GM23338 (cell line): ENCODE measurements around the gene EEPD1. TPM values are rescaled to one million over a fixed set of nuclear protein-coding genes. Genes with fewer than 3 reads are reported as not detected.

Source experiments
- ATAC-seq: fragments of 200-7000 bp; cut with Tn5 transposase; 3 replicates; pipeline ENCODE4 v1.9.1; 2020
- DNase-seq: peaks from one replicate; pipeline ENCODE4 v3.0.0-alpha.2; 2015; ENCODE audit warnings: low spot score
- H2AFZ ChIP-seq: fragments of 200-600 bp; sonication (generic); 2 replicates; pipeline ENCODE4 v1.8.0; 2016; ENCODE audit warnings: antibody characterized with exemption, mild to moderate bottlenecking, moderate library complexity
- H3F3A ChIP-seq: fragments of 200-600 bp; sonication (generic); replicated peaks from 2 replicates; pipeline ENCODE4 v1.8.0; 2017; ENCODE audit warnings: antibody characterized with exemption, mixed run types, low read depth
- H3K27ac ChIP-seq: fragments of 200-600 bp; sonication (generic); 2 replicates; pipeline ENCODE4 v1.6.1; 2016; ENCODE audit warnings: low read depth
- H3K27me3 ChIP-seq: fragments of 200-600 bp; sonication (generic); 2 replicates; pipeline ENCODE4 v1.8.0; 2016; ENCODE audit warnings: mild to moderate bottlenecking, mixed run types, moderate library complexity; ENCODE audit not compliant: insufficient read depth
- H3K36me3 ChIP-seq: fragments of 200-600 bp; sonication (generic); 2 replicates; pipeline ENCODE4 v1.8.0; 2016; ENCODE audit warnings: mild to moderate bottlenecking; ENCODE audit not compliant: insufficient read depth
- H3K4me1 ChIP-seq: fragments of 200-600 bp; sonication (generic); 2 replicates; pipeline ENCODE4 v1.8.0; 2016; ENCODE audit warnings: mild to moderate bottlenecking, moderate library complexity; ENCODE audit not compliant: insufficient read depth
- H3K4me2 ChIP-seq: fragments of 200-600 bp; sonication (generic); 2 replicates; pipeline ENCODE4 v1.7.1; 2017; ENCODE audit warnings: mixed run types
- H3K4me3 ChIP-seq: fragments of 200-600 bp; sonication (generic); 2 replicates; pipeline ENCODE4 v1.6.1; 2016; ENCODE audit warnings: mixed run types
- H3K79me2 ChIP-seq: fragments of 200-600 bp; sonication (generic); replicated peaks from 2 replicates; pipeline ENCODE4 v1.8.0; 2017; ENCODE audit warnings: mild to moderate bottlenecking; ENCODE audit not compliant: insufficient read depth
- H3K9me2 ChIP-seq: fragments of 200-600 bp; sonication (generic); 2 replicates; pipeline ENCODE4 v1.8.0; 2017; ENCODE audit not compliant: insufficient read depth
- H4K20me1 ChIP-seq: fragments of 200-600 bp; sonication (generic); replicated peaks from 2 replicates; pipeline ENCODE4 v1.8.0; 2017; ENCODE audit warnings: mild to moderate bottlenecking; ENCODE audit not compliant: insufficient read depth
- H3K27ac Mint-ChIP-seq: 2 replicates; pipeline ENCODE4 v1.8.0; 2020; ENCODE audit warnings: inconsistent platforms, mild to moderate bottlenecking, moderate library complexity, mixed read lengths
- H3K27me3 Mint-ChIP-seq: 3 replicates; pipeline ENCODE4 v1.8.0; 2022; ENCODE audit warnings: low read depth, mild to moderate bottlenecking, moderate library complexity, mixed read lengths, inconsistent platforms; ENCODE audit not compliant: insufficient read depth, poor library complexity
- H3K36me3 Mint-ChIP-seq: 3 replicates; pipeline ENCODE4 v1.8.0; 2021; ENCODE audit warnings: low read depth, mild to moderate bottlenecking, inconsistent platforms, moderate library complexity, mixed read lengths
- H3K4me1 Mint-ChIP-seq: 3 replicates; pipeline ENCODE4 v1.8.0; 2020; ENCODE audit warnings: mild to moderate bottlenecking, inconsistent platforms, mixed read lengths
- H3K4me3 Mint-ChIP-seq: 3 replicates; pipeline ENCODE4 v1.8.0; 2021; ENCODE audit warnings: moderate library complexity, mild to moderate bottlenecking, inconsistent platforms, mixed read lengths
- H3K9me3 Mint-ChIP-seq: 3 replicates; pipeline ENCODE4 v1.8.0; 2020; ENCODE audit warnings: moderate library complexity, mild to moderate bottlenecking, inconsistent platforms, mixed read lengths
- CREB1 ChIP-seq: fragments of 250-450 bp; sonication (Bioruptor Pico); IDR thresholded peaks from 2 replicates; pipeline ENCODE4 v1.5.0; 2020; ENCODE audit warnings: low read depth, mild to moderate bottlenecking, moderate library complexity
- CTCF ChIP-seq, 2 experiments: fragments of 200-600 bp in 1 of 2; sonication (generic) in 1 of 2; conservative IDR thresholded peaks; 2 replicates each; pipeline versions ENCODE4 v1.5.1 to v1.6.1; 2016 to 2017; ENCODE audit warnings: antibody characterized with exemption in 2 of 2, low read depth in 2 of 2, mild to moderate bottlenecking in 2 of 2, moderate library complexity in 1 of 2
- ETS1 ChIP-seq: IDR thresholded peaks from 2 replicates; pipeline ENCODE4 v1.6.1; 2016; ENCODE audit warnings: antibody characterized with exemption
- EZH2 ChIP-seq: fragments of 200-600 bp; sonication (generic); IDR thresholded peaks from one replicate; pipeline ENCODE4 v1.8.0; 2017; ENCODE audit warnings: antibody characterized with exemption, mild to moderate bottlenecking, low read depth; ENCODE audit not compliant: unreplicated experiment
- EZH2phosphoT487 ChIP-seq: fragments of 200-600 bp; sonication (generic); IDR thresholded peaks from one replicate; pipeline ENCODE4 v1.8.1; 2018; ENCODE audit warnings: antibody characterized with exemption; ENCODE audit not compliant: unreplicated experiment
- JUNB ChIP-seq: IDR thresholded peaks from one replicate; pipeline ENCODE4 v1.6.1; 2016; ENCODE audit warnings: antibody characterized with exemption; ENCODE audit not compliant: unreplicated experiment
- NANOG ChIP-seq: IDR thresholded peaks from 2 replicates; pipeline ENCODE4 v1.6.1; 2016; ENCODE audit warnings: antibody characterized with exemption, borderline replicate concordance
- POLR2AphosphoS5 ChIP-seq: IDR thresholded peaks from 2 replicates; pipeline ENCODE4 v1.6.1; 2016; ENCODE audit warnings: antibody characterized with exemption, low read depth
- REST ChIP-seq: IDR thresholded peaks from one replicate; pipeline ENCODE4 v1.6.1; 2018; ENCODE audit warnings: antibody characterized with exemption; ENCODE audit not compliant: unreplicated experiment
- STAT1 ChIP-seq: IDR thresholded peaks from one replicate; pipeline ENCODE4 v1.6.1; 2016; ENCODE audit warnings: antibody characterized with exemption; ENCODE audit not compliant: unreplicated experiment
- ZNF114 ChIP-seq: fragments of 250-450 bp; sonication (Bioruptor Pico); IDR thresholded peaks from 2 replicates; pipeline ENCODE4 v1.5.0; 2020; ENCODE audit warnings: mild to moderate bottlenecking, moderate library complexity
- ZNF331 ChIP-seq: fragments of 250-450 bp; sonication (Bioruptor Pico); IDR thresholded peaks from 2 replicates; pipeline ENCODE4 v1.5.0; 2020; ENCODE audit warnings: low read depth, mild to moderate bottlenecking, moderate library complexity
- ZNF462 ChIP-seq: fragments of 250-450 bp; sonication (Bioruptor Pico); IDR thresholded peaks from 2 replicates; pipeline ENCODE4 v1.5.0; 2020; ENCODE audit warnings: mild to moderate bottlenecking, moderate library complexity
- polyA plus RNA-seq: library from polyadenylated mRNA; unstranded; fragments of >200 nt; fragmentation: Nextera tagmentation; extraction: Ambion mirVana; gene quantifications from 2 replicates; pipeline ENCODE4 v1.2.1, GENCODE V29; 2016
- total RNA-seq: library from RNA; depleted of rRNA; stranded (reverse); fragments of >200 nt; shearing (Covaris generic); gene quantifications from 2 replicates; pipeline ENCODE4 v1.2.3, GENCODE V29; 2014

The EEPD1 gene
- total and polyA plus RNA-seq, 2 experiments from 2014 or later = 4.1 to 17.1 TPM

GRCh38 chr7:36182854-36183604 lies 30.0 kb downstream of the EEPD1 start:
- DNase-seq (no peak), ATAC-seq (peak; percentile 35; the same call in 2 of the 3 replicates)
- Histone ChIP-seq H3K36me3 (no peaks in the 10 kb centered on the region), H3K4me2 (no peak overlapping the region), H3K4me1 (no peaks in the 10 kb centered on the region), H3K27me3 (no peaks in the 10 kb centered on the region), H3K27ac (no peak overlapping the region; the same call in 1 of the 2 replicates), H3K79me2 (no peaks in the 10 kb centered on the region), H3K4me3 (no peak overlapping the region), H2AFZ (no peak overlapping the region), H4K20me1 (no peaks in the 10 kb centered on the region), H3F3A (no peaks in the 10 kb centered on the region), H3K9me2 (no peaks in the 10 kb centered on the region)
- Mint-ChIP-seq H3K4me3 (no peak overlapping the region), H3K27me3 (no peaks in the 10 kb centered on the region), H3K27ac (no peak overlapping the region), H3K4me1 (peaks cover 6% of the 10 kb centered on the region; the same call in 2 of the 3 replicates), H3K9me3 (no peaks in the 10 kb centered on the region), H3K36me3 (no peaks in the 10 kb centered on the region)
- TF ChIP-seq JUNB (no peak), EZH2 (no peak), STAT1 (no peak), ZNF114 (CRISPR knock-in tag) (no peak), EZH2phosphoT487 (no peak), ETS1 (no peak), NANOG (no peak), ZNF331 (CRISPR knock-in tag) (no peak), ZNF462 (CRISPR knock-in tag) (no peak), CREB1 (no peak), REST (no peak), CTCF (conservative IDR thresholded peaks at IDR 0.05; ENCODE audit: low read depth in 2 of 2) (no peak), POLR2AphosphoS5 (no peak)
